Vagina (tissue), 2 donors: ENCODE results near the gene SERP2. TPM values are rescaled to one million over a fixed set of nuclear protein-coding genes. Genes with fewer than 3 reads are reported as not detected.

Experiments used
- DNase-seq, 2 donors: peaks; one replicate each; pipeline ENCODE4 v3.0.0-alpha.2; 2017; ENCODE audit errors: extremely low spot score in 2 of 2
- H3K27ac ChIP-seq: fragments of 200-600 bp; sonication (generic); one replicate; pipeline ENCODE4 v1.5.1; 2019
- H3K27me3 ChIP-seq: fragments of 200-600 bp; sonication (generic); one replicate; pipeline ENCODE4 v1.5.1; 2019
- H3K36me3 ChIP-seq, 2 donors: fragments of 200-600 bp; sonication (generic); one replicate each; pipeline ENCODE4 v1.5.1; 2017 to 2019
- H3K4me1 ChIP-seq: fragments of 200-600 bp; sonication (generic); one replicate; pipeline ENCODE4 v1.5.1; 2019
- H3K4me3 ChIP-seq, 2 donors: fragments of 200-600 bp; sonication (generic); 1 replicate in 1 of 2; 2 replicates in 1 of 2; pipeline ENCODE4 v1.5.1; 2016 to 2019
- H3K9me3 ChIP-seq: fragments of 200-600 bp; sonication (generic); one replicate; pipeline ENCODE4 v1.5.1; 2019
- POLR2A ChIP-seq, 2 donors: fragments of 450-650 bp; IDR thresholded peaks; one replicate each; pipeline ENCODE4 v1.6.1; 2017; ENCODE audit warnings: antibody characterized with exemption in 2 of 2, mild to moderate bottlenecking in 2 of 2, moderate library complexity in 2 of 2
- POLR2AphosphoS5 ChIP-seq, 2 donors: sonication (generic); formaldehyde crosslinking; IDR thresholded peaks; one replicate each; pipeline ENCODE4 v1.9.0; 2017; ENCODE audit warnings: antibody characterized with exemption in 2 of 2, mild to moderate bottlenecking in 2 of 2, low read depth in 1 of 2; ENCODE audit not compliant: insufficient read depth in 1 of 2
- intact Hi-C: fragments of 100-400 bp; cut with DNase I; formaldehyde crosslinking; loops from one replicate; pipeline ENCODE4 v1.15.1; 2023
- total RNA-seq: library from RNA; depleted of rRNA; stranded (reverse); fragments of >200 nt; gene quantifications from one replicate; pipeline ENCODE4 v1.2.3, GENCODE V29; 2016
- TF ChIP-seq, protein P1 (sequence below), 3 experiments: fragments of 450-650 bp in 2 of 3; fragments of 200-600 bp in 1 of 3; sonication (generic) in 1 of 3; IDR thresholded peaks; one replicate each; pipeline ENCODE4 v1.5.1; 2017 to 2019; ENCODE audit warnings: antibody characterized with exemption in 3 of 3, mild to moderate bottlenecking in 2 of 3, moderate library complexity in 2 of 3

The SERP2 gene
- total RNA-seq, 1 donor from 2014 or later, result 13.8 TPM

- peaks cover 7% of the 10 kb centered on the region for H3K4me1 ChIP-seq
- no peak overlapping the region for H3K27ac ChIP-seq
- H3K27me3 ChIP-seq, result no peaks in the 10 kb centered on the region
- TF ChIP-seq POLR2A (IDR thresholded peaks at IDR 0.05) (no peak), POLR2AphosphoS5 (IDR thresholded peaks at IDR 0.05; ENCODE audit: insufficient read depth in 1 of 2, low read depth in 1 of 2) (no peak)
- TF ChIP-seq, protein P1, sequence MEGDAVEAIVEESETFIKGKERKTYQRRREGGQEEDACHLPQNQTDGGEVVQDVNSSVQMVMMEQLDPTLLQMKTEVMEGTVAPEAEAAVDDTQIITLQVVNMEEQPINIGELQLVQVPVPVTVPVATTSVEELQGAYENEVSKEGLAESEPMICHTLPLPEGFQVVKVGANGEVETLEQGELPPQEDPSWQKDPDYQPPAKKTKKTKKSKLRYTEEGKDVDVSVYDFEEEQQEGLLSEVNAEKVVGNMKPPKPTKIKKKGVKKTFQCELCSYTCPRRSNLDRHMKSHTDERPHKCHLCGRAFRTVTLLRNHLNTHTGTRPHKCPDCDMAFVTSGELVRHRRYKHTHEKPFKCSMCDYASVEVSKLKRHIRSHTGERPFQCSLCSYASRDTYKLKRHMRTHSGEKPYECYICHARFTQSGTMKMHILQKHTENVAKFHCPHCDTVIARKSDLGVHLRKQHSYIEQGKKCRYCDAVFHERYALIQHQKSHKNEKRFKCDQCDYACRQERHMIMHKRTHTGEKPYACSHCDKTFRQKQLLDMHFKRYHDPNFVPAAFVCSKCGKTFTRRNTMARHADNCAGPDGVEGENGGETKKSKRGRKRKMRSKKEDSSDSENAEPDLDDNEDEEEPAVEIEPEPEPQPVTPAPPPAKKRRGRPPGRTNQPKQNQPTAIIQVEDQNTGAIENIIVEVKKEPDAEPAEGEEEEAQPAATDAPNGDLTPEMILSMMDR (IDR thresholded peaks at IDR 0.05), result no peak
- no peak for DNase-seq
- no peaks in the 10 kb centered on the region for H3K36me3 ChIP-seq
- H3K9me3 ChIP-seq, result no peaks in the 10 kb centered on the region
- intact Hi-C loops, result loop anchor here (1.0 kb wide), 1 partner anchor 28 kb away; no protein-coding TSS in a partner anchor
- H3K4me3 ChIP-seq, result no peak overlapping the region
Observed at GRCh38 chr13:44385847-44386246, 12.2 kb downstream of the SERP2 start.

DNA sequence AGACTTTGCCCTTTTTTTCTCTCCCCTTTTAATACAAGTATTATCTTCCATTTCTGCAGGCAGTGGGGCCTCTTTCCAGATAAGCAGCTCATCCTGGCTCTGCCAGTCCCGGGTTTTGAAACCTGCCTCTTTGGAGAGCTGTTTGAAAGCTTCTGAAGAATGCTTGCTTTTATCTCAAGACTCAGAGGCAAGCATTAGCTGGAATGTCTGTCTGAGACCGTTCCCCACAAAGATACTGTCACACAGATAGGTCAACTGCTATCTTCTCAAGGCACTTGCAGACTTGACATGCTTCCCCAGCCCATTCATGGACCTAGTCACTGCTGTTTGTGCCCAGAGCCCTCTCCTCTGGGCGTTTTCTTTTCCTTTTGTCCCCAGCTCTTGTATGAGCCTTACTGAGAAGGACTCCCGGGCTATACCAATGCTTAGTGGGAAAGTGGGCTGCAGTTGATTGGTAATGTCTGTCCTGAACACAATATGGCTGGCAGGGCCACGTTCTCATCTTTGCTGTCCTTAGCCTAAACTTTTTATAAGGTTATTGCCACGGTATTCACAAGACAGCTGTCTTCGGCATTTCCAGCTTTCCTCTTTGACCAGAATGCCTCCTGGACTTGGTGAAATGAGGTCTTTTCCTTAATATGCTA, 13.4 kb downstream of the SERP2 start:
- no peaks in the 10 kb centered on the region for H3K36me3 ChIP-seq
- H3K27ac ChIP-seq, result no peak overlapping the region
- no peaks in the 10 kb centered on the region for H3K9me3 ChIP-seq
- H3K27me3 ChIP-seq, result no peaks in the 10 kb centered on the region
- no peak overlapping the region for H3K4me3 ChIP-seq
- TF ChIP-seq, protein P1 (IDR thresholded peaks at IDR 0.05), result no peak
- peaks cover 7% of the 10 kb centered on the region for H3K4me1 ChIP-seq
- no peak for DNase-seq
- intact Hi-C loops, result no loop called here

DNA sequence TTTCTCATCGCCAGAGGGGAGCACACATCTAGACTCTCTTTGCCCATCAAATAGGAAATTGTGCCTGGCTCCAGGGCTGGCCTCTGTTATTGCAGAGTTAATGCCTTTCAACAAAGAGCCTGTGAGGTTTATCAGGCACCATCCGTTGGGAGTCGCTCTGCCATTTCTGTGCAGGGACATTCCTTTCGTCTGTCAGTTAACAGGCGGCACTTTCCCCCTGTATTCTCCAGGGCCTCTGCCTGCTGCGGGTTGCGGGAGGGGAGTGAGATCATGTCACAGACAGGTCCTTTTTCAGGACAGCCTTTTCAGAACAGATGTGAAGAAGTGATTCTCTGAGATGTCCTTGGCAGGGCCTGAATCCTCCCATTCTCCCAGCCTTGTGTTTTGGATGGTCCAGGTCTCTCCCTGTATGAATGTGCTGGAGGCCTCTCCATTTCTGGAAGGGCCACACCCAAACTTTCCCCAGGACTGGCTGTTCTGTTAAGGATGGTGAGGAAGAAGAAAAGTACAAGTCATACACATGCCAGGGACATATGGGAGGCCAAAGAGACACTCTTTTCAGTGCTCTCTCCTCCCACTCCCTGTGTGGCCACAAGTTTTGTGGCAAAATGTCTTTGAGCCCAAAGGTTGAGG, 14.9 kb downstream of the SERP2 start:
- DNase-seq, result no peak
- Histone ChIP-seq H3K27me3 (no peaks in the 10 kb centered on the region), H3K27ac (no peak overlapping the region), H3K4me3 (no peak overlapping the region), H3K4me1 (peaks cover 7% of the 10 kb centered on the region), H3K36me3 (no peaks in the 10 kb centered on the region), H3K9me3 (no peaks in the 10 kb centered on the region)
- TF ChIP-seq, protein P1 (IDR thresholded peaks at IDR 0.05), result no peak
- no peak for TF ChIP-seq POLR2A (IDR thresholded peaks at IDR 0.05)
- TF ChIP-seq POLR2AphosphoS5 (IDR thresholded peaks at IDR 0.05; ENCODE audit: insufficient read depth in 1 of 2, low read depth in 1 of 2), result no peak
- intact Hi-C loops, result no loop called here

GRCh38 chr13:44389060-44389666, 15.5 kb downstream of the SERP2 start:
- intact Hi-C loops, result no loop called here
- TF ChIP-seq POLR2AphosphoS5 (IDR thresholded peaks at IDR 0.05; ENCODE audit: insufficient read depth in 1 of 2, low read depth in 1 of 2), result no peak
- TF ChIP-seq, protein P1 (IDR thresholded peaks at IDR 0.05), result no peak
- TF ChIP-seq POLR2A (IDR thresholded peaks at IDR 0.05), result no peak
- H3K4me1 ChIP-seq, result peaks cover 7% of the 10 kb centered on the region
- DNase-seq, result no peak
- H3K27ac ChIP-seq, result no peak overlapping the region
- no peaks in the 10 kb centered on the region for H3K9me3 ChIP-seq
- H3K4me3 ChIP-seq, result no peak overlapping the region
- H3K36me3 ChIP-seq, result no peaks in the 10 kb centered on the region
- no peaks in the 10 kb centered on the region for H3K27me3 ChIP-seq

- Histone ChIP-seq H3K27ac (no peak overlapping the region), H3K9me3 (no peaks in the 10 kb centered on the region), H3K27me3 (no peaks in the 10 kb centered on the region), H3K4me1 (peaks cover 7% of the 10 kb centered on the region), H3K4me3 (no peak overlapping the region), H3K36me3 (no peaks in the 10 kb centered on the region)
- DNase-seq, result no peak
- intact Hi-C loops, result loop anchor here (5.0 kb wide), 1 partner anchor 177 kb away; no protein-coding TSS in a partner anchor
- TF ChIP-seq POLR2A (IDR thresholded peaks at IDR 0.05) (no peak), POLR2AphosphoS5 (IDR thresholded peaks at IDR 0.05; ENCODE audit: insufficient read depth in 1 of 2, low read depth in 1 of 2) (no peak)
- TF ChIP-seq, protein P1 (IDR thresholded peaks at IDR 0.05), result no peak
Observed at GRCh38 chr13:44389876-44390275, 16.3 kb downstream of the SERP2 start.
